ENCODE measurements around the gene TP53BP2. TPM values are rescaled to one million over a fixed set of nuclear protein-coding genes. Genes with fewer than 3 reads are reported as not detected.

Gene TP53BP2
- total and polyA plus RNA-seq, 2 donors (not counting 3 experiments of a cell fraction or from before 2014, with no cell fraction given) = 21.9 to 51.9 TPM

DNA sequence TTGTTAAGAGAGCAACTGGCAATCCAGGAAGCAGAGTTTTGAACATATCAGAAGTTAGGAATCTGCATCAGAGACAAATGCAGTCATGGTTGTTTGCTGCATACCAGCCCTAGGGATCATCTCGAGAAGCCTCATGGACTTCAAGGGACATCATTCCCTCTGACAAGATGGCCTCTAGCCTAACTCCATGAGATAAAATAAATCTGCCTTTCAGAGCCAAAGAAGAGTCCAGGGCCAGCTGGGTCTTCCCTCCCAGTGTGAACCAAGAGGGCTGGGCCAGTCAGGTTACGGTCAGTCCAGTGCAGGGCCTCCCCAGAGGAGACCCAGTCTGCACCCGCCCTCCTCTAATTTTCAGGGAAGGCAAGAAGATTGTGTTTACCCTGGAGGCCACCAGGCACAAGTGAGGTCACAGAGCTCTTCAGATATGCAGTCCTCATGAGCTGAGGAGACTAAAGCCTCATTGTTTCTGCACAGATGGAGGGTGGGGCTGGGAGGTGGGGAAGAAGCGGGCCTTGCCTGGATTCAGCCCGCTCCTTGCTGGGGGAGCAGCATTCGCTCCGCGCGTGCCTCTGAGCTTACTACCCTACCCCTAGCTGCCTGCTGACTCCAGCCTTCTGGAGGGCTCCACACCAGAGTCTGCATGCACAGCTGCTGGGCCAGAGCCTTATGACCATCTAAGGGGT is 80.6 kb downstream of the TP53BP2 start:
- Histone ChIP-seq H3K9ac (replicated peaks; ENCODE audit: extremely low read depth, insufficient read depth, low read length) (no peak overlapping the region), H3K27ac (ENCODE audit: insufficient read depth, low read depth, low read length) (no peak overlapping the region), H3K27me3 (ENCODE audit: control insufficient read depth in 2 of 2, insufficient read depth in 2 of 2, low read length in 2 of 2) (no peaks in the 10 kb centered on the region), H2AFZ (ENCODE audit: low read depth, low read length) (no peak overlapping the region), H3K4me1 (ENCODE audit: control insufficient read depth, extremely low read depth, insufficient read depth, low read length) (peaks cover 8% of the 10 kb centered on the region), H3K9me3 (replicated peaks; ENCODE audit: control insufficient read depth, insufficient read depth, low read length) (no peaks in the 10 kb centered on the region), H3K36me3 (ENCODE audit: control insufficient read depth in 2 of 2, extremely low read depth in 1 of 2, insufficient read depth in 2 of 2, low read length in 2 of 2) (peaks cover 13 to 22% of the 10 kb centered on the region in 2 experiments), H4K20me1 (replicated peaks; ENCODE audit: control insufficient read depth, extremely low read depth, insufficient read depth, low read length) (no peaks in the 10 kb centered on the region), H3K4me3 (replicated peaks in 1 of 3; ENCODE audit: insufficient read depth in 1 of 3, low read depth in 1 of 3, low read length in 3 of 3) (no peak overlapping the region), H3K79me2 (ENCODE audit: control insufficient read depth, insufficient read depth, low read length) (no peaks in the 10 kb centered on the region), H3K9me1 (replicated peaks; ENCODE audit: control insufficient read depth, extremely low read depth, insufficient read depth, low read length) (no peaks in the 10 kb centered on the region), H3K4me2 (ENCODE audit: insufficient read depth, low read length) (no peak overlapping the region)
- DNase-seq (ENCODE audit: low read depth, low spot score) = no peak
- CTCF ChIA-PET = interaction anchor here (1.4 to 2.0 kb wide), 3 partner anchors 8 to 16 kb away, joined by 4 to 8 read pairs (median 5); no protein-coding TSS in a partner anchor
- intact Hi-C loops (cut with micrococcal nuclease) = no loop called here
- TF ChIP-seq GATA2 (IDR thresholded peaks at IDR 0.05; ENCODE audit: insufficient read depth, insufficient read length, low read depth, low read length) = no peak
- no peak for TF ChIP-seq POLR2AphosphoS5 (IDR thresholded peaks at IDR 0.05; ENCODE audit: insufficient read depth, low read depth, low read length)
- TF ChIP-seq, protein P1, sequence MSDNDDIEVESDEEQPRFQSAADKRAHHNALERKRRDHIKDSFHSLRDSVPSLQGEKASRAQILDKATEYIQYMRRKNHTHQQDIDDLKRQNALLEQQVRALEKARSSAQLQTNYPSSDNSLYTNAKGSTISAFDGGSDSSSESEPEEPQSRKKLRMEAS (IDR thresholded peaks at IDR 0.05; ENCODE audit: insufficient read depth, insufficient read length) = no peak
- TF ChIP-seq, protein P2, sequence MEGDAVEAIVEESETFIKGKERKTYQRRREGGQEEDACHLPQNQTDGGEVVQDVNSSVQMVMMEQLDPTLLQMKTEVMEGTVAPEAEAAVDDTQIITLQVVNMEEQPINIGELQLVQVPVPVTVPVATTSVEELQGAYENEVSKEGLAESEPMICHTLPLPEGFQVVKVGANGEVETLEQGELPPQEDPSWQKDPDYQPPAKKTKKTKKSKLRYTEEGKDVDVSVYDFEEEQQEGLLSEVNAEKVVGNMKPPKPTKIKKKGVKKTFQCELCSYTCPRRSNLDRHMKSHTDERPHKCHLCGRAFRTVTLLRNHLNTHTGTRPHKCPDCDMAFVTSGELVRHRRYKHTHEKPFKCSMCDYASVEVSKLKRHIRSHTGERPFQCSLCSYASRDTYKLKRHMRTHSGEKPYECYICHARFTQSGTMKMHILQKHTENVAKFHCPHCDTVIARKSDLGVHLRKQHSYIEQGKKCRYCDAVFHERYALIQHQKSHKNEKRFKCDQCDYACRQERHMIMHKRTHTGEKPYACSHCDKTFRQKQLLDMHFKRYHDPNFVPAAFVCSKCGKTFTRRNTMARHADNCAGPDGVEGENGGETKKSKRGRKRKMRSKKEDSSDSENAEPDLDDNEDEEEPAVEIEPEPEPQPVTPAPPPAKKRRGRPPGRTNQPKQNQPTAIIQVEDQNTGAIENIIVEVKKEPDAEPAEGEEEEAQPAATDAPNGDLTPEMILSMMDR (IDR thresholded peaks at IDR 0.05; ENCODE audit: extremely low read depth in 1 of 2, insufficient read depth in 1 of 2, low read depth in 1 of 2, low read length in 2 of 2) = no peak
- no peak for TF ChIP-seq FOS (IDR thresholded peaks at IDR 0.05; ENCODE audit: borderline replicate concordance, insufficient read depth, low read length)
- TF ChIP-seq EZH2 (IDR thresholded peaks at IDR 0.05; ENCODE audit: borderline replicate concordance, low read depth, low read length, severe bottlenecking) = no peak
- no peak for TF ChIP-seq MYC (IDR thresholded peaks at IDR 0.05; ENCODE audit: low read depth, low read length)
- TF ChIP-seq JUN (IDR thresholded peaks at IDR 0.05; ENCODE audit: borderline replicate concordance, insufficient read depth, insufficient read length, low read depth) = no peak
- TF ChIP-seq POLR2A (IDR thresholded peaks at IDR 0.05; ENCODE audit: low read depth, low read length) = no peak
- BruUV-seq (replicated peaks) = no TSS peak
- POLR2A ChIA-PET = no interaction called here
- dilution Hi-C loops (cut with MboI; ENCODE audit: extremely low pct_ligation_motif_present, low sequenced_read_pairs) = no loop called here
- no peak for FAIRE-seq
